GM10847 (cell line): ENCODE data around the gene SAXO1.
A peak's percentile ranks its signal among the peaks of the same experiment; 100 is the strongest.

Source experiments
- POLR2A ChIP-seq: IDR thresholded peaks from 2 replicates; pipeline ENCODE4 v1.6.1; 2011; ENCODE audit not compliant: insufficient read length; ENCODE audit errors: extremely low read depth

The SAXO1 gene, protein sequence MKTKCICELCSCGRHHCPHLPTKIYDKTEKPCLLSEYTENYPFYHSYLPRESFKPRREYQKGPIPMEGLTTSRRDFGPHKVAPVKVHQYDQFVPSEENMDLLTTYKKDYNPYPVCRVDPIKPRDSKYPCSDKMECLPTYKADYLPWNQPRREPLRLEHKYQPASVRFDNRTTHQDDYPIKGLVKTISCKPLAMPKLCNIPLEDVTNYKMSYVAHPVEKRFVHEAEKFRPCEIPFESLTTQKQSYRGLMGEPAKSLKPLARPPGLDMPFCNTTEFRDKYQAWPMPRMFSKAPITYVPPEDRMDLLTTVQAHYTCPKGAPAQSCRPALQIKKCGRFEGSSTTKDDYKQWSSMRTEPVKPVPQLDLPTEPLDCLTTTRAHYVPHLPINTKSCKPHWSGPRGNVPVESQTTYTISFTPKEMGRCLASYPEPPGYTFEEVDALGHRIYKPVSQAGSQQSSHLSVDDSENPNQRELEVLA

DNA sequence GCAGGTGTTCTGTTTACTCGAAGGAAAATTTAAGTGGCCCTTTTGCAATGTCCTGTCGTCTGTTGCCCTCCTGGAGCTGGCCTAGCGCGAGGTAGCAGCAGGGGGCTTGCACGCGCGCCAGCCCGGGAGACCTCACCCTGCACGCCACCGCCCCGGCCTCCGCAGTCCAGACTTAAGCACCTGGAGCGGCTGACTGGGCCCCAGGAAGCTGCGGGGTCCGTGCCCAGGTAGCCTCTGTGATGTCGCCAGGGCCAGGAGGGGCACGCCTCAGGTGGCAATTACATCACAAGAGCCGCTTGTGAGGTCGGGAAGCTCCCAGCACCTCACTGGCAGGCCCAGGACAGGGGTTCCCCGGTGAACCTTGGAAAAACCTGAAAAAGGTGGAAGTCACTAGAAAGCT lies at the start of gene SAXO1:
TSS of gene SAXO1 (minus strand) at position 195 of the 400 bp plus-strand sequence. CDS start 301 bp downstream, outside the sequence.
- TF ChIP-seq POLR2A, result no peak

DNA sequence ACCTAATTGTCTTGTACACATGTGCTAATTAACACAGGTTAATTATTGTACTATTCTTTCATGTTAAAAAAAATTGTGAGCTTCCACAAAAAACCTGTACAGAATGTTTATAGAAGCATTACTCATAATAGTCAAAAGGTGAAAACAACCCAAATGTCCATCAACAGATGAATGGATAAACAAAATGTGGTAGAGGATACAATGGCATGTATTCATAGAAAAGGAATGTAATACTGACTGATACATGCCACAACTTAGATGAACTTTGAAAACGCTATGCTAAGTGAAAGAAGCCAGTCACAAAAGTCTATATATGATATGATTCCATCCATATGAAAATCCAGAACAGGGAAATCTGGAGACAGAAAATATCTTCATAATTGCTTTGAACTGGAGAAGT lies 41.8 kb upstream of the SAXO1 start:
- no peak for TF ChIP-seq POLR2A

DNA sequence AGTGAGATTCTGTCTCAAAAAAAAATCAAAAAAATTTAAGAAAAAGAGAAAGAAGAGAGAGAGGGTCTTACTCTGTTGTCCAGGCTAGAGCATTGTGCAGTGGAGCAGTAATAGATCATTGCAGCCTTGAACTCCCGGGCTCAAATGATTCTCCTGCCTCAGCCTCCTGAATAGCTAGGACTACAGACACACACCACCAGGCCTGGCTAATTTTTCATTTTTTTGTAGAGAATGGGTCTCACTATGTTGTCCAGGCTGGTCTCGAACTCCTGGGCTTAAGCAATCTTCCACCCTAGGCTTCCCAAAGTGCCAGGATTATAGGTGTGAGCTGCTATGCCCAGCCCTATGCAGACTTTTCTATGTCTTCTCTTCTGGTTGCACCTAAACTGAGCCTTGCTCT lies 41.2 kb upstream of the SAXO1 start:
- no peak for TF ChIP-seq POLR2A

DNA sequence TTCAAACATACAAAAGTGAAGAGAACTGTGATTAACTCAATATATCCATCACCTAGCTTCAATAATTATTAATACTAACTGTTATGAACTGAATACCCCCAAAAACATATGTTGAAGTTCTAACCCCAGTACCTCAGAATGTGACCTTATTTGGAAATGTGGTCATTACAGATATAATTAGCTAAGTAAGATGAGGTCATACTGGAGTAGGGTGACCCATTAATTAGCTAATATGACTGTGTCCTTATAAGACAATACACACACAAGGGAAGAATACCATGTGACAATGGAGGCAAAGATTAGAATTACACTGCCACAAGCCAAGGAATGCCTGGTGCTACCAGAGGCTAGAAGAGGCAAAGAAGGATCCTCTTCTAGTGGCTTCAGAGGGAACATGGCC lies 24.0 kb upstream of the SAXO1 start:
- TF ChIP-seq POLR2A, result no peak

DNA sequence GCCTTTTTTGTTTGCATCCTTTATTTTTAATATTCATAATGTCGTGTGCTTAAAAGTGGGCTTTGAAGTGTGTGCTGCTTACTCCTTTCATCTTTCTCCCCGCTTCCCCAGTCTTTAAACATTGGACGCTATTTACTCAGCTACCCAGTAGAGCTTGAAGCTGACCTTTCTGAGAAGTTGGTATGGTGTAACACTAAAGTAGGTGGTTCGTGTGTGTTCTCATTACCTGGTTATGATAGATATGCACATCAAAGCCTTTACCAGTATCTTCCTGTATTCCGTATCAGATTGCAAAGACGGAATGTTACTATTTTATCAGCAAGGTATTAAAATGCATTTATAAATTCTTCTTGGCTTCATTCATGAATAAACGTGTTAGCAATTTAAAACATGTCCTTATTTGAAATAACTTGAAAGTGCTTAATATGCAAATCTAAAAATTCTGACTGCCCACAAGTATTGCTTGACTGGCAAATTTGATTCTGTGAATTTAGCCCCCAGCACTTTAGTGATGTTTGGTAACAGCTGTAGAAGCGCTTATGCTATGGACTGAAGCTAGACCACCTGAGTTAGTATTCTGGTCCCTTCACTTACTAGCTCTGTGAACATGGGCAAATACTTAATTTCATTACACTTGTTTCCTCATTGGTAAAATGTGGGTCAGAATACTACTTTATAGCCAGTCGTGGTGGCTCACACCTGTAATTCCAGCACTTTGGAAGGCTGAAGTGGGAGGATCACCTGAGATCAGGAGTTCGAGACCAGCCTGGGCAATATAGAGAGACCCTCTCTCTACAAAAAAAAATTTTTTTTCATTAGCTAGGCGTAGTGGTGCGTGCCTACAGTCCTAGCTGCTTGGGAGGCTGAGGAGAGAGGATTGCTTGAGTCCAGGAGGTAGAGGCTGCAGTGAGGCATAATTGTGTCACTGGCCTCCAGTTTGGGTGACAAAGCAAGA lies 17.9 kb upstream of the SAXO1 start:
- no peak for TF ChIP-seq POLR2A

DNA sequence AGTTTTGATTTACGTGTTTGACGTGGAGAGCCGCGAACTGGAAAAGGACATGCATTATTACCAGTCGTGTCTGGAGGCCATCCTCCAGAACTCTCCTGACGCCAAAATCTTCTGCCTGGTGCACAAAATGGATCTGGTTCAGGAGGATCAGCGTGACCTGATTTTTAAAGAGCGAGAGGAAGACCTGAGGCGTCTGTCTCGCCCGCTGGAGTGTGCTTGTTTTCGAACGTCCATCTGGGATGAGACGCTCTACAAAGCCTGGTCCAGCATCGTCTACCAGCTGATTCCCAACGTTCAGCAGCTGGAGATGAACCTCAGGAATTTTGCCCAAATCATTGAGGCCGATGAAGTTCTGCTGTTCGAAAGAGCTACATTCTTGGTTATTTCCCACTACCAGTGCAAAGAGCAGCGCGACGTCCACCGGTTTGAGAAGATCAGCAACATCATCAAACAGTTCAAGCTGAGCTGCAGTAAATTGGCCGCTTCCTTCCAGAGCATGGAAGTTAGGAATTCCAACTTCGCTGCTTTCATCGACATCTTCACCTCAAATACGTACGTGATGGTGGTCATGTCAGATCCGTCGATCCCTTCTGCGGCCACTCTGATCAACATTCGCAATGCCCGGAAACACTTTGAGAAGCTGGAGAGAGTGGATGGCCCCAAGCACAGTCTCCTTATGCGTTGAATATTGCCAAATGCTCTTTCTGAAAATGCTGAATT lies 17.1 kb upstream of the SAXO1 start:
- TF ChIP-seq POLR2A, result no peak

DNA sequence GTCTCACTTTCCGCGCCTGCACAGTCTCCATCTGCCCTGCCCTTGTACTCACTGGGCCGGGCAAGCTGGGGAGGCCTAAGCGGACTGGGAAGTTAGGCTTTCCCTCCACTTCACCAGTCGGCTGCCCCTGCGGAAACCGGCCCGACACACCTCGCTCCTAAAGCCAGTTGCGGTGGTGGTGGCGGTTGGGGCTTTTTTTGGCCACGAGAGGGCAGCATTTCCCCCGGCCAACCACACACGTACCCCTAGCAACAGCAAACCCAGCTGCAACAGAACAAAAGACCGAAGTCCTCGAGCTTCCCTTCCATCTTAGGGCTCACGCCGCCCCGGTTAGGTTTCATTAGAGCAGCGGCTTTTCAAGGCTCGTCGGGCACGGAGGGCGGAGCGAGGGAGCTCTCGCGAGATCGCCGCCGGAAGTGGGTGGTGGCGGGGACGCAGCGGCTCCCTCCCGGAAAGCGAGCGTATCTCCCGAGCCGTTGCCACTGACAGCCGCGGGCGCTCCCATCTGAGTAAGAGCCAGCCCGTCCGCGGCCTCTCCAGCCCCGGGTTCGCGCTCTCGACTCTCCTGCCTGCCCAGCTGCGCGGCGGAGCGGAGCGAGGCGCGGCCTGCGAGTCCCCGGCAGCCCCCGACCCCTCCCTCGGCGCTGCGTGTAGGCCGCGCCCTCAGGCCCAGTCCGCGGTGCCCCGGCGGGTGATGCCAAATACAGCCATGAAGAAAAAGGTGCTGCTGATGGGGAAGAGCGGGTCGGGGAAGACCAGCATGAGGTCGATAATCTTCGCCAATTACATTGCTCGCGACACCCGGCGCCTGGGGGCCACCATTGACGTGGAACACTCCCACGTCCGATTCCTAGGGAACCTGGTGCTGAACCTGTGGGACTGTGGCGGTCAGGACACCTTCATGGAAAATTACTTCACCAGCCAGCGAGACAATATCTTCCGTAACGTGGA lies 16.2 kb upstream of the SAXO1 start, which contains the start of gene RRAGA:
TSS of gene RRAGA (plus strand) at position 462 of the 951 bp plus-strand sequence. CDS start at position 695, 233 bp downstream.
- peak; percentile 86 for TF ChIP-seq POLR2A

DNA sequence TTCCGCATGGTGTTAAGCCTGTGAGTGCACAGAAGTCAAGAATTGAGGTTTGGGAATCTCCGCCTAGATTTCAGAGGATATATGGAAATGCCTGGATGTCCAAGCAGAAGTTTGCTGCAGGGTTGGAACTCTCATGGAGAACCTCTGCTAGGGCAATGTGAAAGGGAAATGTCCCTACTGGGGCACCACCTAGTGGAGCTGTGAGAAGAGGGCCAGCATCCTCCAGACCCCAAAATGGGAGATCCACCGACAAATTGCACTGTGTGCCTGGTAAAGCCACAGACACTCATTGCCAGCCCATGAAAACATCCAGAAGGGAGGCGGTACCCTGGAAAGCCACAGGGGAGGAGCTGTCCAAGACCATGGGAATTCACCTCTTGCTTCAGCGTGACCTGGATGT lies 3.6 kb upstream of the SAXO1 start:
- no peak for TF ChIP-seq POLR2A

DNA sequence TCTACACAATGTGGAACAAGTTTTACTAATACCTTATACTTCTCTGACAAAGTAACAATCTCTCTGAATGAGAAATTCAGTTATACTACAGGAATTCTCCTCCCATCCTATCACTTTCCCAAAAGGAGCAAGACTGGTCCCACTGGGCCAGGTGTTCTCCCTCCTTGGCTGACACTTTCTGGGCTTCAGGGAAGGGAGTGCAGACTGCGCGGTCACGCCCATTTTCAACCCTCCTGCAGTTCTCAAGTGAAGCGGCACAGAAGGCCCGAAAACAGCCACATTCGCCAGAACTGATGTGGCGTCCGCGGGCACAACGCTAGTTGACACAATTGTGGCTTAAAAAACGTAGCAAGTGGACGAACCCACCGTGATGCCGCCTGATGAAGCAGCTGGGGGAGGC lies 603 bp downstream of the SAXO1 start:
- no peak for TF ChIP-seq POLR2A

DNA sequence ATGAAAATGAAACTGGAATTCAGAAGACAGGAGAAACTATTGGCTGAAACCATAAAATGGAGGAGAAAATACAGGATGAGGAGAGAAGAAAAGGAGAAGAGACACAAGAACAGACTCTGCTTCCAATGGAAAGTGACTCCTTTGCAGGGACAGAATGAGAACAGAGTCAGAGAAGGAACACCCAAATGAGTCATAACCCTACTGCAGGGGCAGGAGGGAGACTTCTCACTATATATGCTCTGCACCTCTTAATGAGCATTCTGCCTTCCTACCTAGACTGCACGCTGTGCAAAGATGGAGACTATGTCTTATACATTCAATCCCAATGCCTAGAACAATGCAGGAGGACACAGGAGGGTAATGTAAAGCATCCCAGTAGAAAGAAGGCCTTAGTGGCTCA lies 2.1 kb downstream of the SAXO1 start:
- TF ChIP-seq POLR2A, result no peak

DNA sequence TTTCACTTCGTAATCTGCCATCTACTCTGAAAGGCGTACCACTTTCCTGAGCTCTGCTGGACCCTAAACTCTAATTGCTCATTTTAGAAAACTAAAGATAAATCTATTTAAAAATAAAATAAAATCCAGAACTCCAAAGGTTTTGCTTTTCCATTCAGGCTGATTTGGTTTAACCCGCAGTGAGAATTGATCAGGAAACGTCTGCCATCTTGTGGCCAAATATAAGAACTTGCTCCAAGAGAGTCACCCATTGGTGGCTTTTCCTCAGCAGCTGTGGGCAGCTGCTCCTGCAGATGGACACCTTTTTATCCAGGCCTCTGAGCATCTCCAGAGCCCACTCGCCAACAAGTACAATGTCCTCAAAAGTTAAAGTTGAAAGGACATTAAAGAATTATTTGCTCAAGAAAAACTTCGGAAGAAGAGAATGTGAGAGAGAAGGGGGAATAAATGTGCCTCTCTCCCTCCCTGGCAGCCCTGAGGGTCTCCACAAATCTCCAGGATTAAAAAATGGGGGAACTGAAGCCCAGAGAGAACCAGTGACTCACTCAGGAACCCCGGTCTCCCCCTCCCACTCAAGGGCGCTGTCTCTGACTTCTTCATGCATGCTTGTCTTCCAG lies 4.1 kb downstream of the SAXO1 start:
- TF ChIP-seq POLR2A, result no peak

DNA sequence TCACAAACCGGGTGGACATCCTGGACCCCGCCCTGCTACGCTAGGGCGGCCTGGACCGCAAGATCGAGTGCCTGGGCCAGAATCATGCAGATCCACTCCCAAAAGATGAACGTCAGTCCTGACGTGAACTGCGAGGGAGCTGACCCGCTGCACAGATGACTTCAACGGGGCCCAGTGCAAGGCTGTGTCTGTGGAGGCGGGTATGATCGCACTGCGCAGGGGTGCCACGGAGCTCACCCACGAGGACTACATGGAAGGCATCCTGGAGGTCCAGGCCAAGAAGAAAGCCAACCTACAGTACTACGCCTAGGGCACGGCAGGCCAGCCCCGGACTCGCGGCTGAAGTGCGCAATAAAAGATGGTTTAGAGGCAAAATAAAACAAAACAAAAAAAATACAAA lies 5.2 kb downstream of the SAXO1 start:
- TF ChIP-seq POLR2A, result no peak

DNA sequence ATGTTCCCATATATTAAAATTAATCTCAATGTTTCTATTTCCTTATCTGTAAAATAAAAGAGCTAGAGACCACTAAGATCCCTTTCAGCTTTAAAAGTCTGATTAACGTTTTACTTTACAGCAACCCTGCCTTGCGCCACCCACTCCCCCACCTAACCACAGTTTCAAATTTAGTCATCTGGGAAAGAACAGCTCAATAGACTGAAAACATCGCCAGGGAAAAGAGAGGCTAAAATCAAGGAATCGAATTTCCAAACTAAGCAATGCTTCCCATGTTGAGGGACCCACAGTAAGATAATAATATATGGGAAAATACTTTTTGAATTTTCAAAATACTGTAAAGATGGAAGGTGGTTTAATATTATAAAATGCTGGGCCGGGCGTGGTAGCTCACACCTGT lies 6.6 kb downstream of the SAXO1 start:
- no peak for TF ChIP-seq POLR2A

DNA sequence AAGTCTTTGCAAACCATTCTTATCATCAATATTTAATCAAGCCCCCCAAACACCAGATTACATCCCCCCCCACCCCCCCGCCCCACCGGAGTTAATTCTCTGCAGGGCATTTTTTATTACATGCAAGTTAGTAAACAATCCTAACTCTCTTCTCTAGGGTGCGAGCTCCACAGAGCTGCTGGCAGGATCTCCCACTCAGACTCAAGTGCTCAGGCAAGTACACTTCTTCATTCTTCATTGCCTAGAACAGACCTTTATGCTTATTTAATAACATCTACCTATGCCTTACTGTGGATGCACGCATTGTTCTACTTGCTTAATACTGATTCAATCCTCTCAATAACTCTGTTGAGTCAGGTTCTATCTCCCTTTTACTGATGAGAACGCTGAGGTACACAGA lies 9.9 kb downstream of the SAXO1 start:
- TF ChIP-seq POLR2A, result no peak
